Measurements from ENCODE around the gene INO80.

The INO80 gene

DNA sequence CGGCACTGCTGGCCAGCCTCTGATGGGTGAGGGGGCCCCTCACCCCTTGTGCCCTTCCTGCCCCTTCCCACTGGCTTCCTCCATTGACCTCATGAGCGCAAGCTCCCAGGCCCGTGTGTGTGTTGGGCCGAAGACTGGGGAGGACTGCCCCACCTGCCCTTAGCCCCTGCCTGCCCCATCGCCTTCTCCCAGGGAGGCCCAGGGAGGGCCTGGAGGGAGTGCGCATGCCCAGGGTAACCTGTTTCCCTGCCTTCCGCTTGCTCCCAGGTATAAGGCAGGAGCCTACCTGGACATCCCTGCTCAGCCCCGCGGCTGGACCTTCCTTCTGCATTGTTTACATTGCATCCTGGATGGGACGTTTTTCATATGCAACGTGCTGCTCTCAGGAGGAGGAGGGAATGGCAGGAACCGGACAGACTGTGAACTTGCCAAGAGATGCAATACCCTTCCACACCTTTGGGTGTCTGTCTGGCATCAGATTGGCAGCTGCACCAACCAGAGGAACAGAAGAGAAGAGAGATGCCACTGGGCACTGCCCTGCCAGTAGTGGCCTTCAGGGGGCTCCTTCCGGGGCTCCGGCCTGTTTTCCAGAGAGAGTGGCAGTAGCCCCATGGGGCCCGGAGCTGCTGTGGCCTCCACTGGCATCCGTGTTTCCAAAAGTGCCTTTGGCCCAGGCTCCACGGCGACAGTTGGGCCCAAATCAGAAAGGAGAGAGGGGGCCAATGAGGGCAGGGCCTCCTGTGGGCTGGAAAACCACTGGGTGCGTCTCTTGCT, 178.1 kb downstream of the INO80 start:
- DNase-seq (ENCODE audit: low spot score), result no peak
- TF ChIP-seq, protein P1, sequence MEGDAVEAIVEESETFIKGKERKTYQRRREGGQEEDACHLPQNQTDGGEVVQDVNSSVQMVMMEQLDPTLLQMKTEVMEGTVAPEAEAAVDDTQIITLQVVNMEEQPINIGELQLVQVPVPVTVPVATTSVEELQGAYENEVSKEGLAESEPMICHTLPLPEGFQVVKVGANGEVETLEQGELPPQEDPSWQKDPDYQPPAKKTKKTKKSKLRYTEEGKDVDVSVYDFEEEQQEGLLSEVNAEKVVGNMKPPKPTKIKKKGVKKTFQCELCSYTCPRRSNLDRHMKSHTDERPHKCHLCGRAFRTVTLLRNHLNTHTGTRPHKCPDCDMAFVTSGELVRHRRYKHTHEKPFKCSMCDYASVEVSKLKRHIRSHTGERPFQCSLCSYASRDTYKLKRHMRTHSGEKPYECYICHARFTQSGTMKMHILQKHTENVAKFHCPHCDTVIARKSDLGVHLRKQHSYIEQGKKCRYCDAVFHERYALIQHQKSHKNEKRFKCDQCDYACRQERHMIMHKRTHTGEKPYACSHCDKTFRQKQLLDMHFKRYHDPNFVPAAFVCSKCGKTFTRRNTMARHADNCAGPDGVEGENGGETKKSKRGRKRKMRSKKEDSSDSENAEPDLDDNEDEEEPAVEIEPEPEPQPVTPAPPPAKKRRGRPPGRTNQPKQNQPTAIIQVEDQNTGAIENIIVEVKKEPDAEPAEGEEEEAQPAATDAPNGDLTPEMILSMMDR (IDR thresholded peaks at IDR 0.05; ENCODE audit: extremely low read depth, insufficient read depth, missing control alignments), result no peak
- in situ Hi-C loops (cut with MboI; ENCODE audit: low pct_unique_long_range_greater_than_20kb, low sequenced_read_pairs, unreplicated experiment), result no loop called here

DNA sequence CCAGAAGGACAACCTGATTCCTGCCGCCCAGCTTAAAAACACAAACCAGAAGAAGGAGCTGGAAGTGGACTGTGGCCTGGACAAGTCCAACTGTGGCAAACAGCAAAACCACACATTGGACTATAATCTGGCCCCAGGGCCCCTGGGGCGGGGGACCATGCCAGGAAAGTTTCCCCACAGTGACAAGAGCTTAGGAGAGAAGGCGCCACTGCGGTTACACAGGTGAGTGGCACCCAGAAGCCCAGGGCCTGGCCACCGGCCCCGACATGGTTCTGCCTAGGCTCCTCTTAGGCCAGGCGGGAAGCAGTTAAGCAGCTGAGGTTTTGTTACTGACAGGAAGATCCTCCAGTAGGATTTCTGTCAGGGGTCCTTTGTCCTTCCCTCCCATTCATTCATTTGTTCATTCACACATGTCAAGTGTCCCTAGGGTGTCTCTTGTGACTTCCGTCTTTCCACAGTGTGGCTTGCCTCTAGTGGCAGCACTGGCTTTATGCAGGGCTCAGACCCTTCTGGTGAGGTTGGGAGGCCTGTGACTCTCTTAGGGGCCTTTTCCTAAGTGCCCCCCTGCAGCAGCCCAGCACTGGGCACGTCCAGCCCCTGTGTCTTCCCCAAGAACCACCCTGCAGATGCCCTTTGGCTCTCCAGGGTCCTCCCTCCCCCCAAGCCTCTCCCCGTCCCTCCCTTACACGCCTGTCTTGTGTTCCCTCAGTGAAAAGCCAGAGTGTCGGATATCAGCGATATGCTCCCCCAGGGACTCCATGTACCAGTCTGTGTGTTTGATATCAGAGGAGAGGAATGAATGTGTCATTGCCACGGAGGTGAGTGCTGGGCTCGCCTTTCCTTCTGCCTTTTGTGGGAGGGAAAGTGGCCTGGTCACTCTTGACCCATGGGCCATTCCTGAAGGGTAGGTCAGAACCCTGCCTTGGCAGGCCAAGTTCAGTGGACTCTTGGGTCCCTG, 179.1 kb downstream of the INO80 start:
- DNase-seq (ENCODE audit: low spot score), result no peak
- in situ Hi-C loops (cut with MboI; ENCODE audit: low pct_unique_long_range_greater_than_20kb, low sequenced_read_pairs, unreplicated experiment), result no loop called here
- TF ChIP-seq, protein P1 (IDR thresholded peaks at IDR 0.05; ENCODE audit: extremely low read depth, insufficient read depth, missing control alignments), result peak; percentile 3

DNA sequence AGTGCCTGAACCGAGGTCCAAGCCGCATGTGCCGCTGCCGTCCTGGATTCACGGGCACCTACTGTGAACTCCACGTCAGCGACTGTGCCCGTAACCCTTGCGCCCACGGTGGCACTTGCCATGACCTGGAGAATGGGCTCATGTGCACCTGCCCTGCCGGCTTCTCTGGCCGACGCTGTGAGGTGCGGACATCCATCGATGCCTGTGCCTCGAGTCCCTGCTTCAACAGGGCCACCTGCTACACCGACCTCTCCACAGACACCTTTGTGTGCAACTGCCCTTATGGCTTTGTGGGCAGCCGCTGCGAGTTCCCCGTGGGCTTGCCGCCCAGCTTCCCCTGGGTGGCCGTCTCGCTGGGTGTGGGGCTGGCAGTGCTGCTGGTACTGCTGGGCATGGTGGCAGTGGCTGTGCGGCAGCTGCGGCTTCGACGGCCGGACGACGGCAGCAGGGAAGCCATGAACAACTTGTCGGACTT, 179.8 kb downstream of the INO80 start:
- DNase-seq (ENCODE audit: low spot score), result no peak
- TF ChIP-seq, protein P1 (IDR thresholded peaks at IDR 0.05; ENCODE audit: extremely low read depth, insufficient read depth, missing control alignments), result no peak
- in situ Hi-C loops (cut with MboI; ENCODE audit: low pct_unique_long_range_greater_than_20kb, low sequenced_read_pairs, unreplicated experiment), result no loop called here

DNA sequence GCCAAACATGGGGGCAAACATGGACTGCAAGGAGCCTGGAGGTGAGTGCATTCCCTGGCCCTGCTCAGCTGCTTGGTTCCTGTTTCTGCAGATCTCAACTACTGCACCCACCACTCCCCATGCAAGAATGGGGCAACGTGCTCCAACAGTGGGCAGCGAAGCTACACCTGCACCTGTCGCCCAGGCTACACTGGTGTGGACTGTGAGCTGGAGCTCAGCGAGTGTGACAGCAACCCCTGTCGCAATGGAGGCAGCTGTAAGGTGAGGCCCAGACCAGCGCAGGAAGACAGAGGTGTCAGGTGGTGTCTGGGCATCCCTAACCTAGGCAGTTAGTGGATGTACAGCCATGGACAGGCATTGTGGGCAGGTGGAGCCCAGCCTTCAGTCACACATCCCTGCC, 181.6 kb downstream of the INO80 start:
- DNase-seq (ENCODE audit: low spot score), result no peak
- TF ChIP-seq, protein P1 (IDR thresholded peaks at IDR 0.05; ENCODE audit: extremely low read depth, insufficient read depth, missing control alignments), result no peak
- in situ Hi-C loops (cut with MboI; ENCODE audit: low pct_unique_long_range_greater_than_20kb, low sequenced_read_pairs, unreplicated experiment), result no loop called here

DNA sequence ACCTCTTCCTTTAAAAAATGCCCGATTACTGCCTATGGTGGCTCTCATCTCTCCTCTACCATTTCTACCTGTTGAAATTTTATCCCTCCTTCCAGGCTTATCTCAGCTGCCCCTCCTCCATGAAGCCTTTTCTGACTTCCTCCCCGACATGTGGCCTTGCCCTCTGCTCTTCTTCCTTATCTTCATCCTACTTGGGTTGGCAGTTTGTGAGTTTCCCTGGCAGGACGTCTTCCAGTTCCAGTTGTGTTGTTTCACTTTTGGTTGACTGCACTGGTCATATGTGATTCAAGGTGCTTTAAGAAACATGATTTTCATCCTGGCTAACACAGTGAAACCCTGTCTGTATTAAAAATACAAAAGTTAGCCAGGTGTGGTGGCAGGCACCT, 182.6 kb downstream of the INO80 start:
- DNase-seq (ENCODE audit: low spot score), result no peak
- in situ Hi-C loops (cut with MboI; ENCODE audit: low pct_unique_long_range_greater_than_20kb, low sequenced_read_pairs, unreplicated experiment), result no loop called here
- TF ChIP-seq, protein P1 (IDR thresholded peaks at IDR 0.05; ENCODE audit: extremely low read depth, insufficient read depth, missing control alignments), result no peak

DNA sequence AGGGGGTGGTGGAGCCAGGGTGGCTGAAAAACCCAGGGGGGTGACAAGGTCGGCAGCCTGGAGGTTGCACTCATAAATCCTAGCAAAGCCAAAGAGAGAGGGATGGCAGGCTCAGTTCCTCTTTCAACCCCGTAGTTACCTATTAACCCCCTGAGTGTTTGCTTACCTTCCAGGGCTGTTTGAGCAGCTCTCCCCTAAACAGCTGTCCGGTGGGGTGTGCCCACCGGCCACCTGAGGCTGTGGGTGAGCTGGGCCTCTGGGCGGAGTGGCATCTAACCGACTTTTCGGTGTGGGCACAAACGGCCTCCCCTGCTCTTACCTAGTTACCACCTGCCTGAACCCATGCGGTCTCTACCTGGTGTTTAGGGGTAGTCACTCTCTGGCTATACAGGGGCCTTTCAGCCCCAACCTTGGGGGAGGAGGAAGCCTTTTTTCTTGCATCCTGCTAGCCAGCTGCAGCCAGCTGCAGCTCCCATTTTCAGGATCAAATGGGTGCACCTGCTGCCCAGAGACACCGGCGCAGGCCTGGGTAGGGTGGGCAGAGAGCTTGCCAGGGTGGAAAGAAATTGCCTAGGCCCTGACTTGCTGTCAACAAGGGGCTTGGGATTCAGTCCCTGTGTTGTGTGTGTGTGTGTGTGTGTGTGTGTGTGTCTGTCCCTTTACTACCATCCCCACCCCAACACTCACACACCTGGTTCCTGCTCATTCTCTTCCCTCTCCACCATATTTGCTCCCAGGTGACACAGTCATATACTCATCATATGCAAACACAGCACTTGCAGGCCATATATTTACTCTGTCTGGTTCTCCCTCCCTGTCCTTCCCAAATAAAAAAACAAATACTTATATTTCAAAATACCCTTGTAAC, 183.2 kb downstream of the INO80 start:
- in situ Hi-C loops (cut with MboI; ENCODE audit: low pct_unique_long_range_greater_than_20kb, low sequenced_read_pairs, unreplicated experiment), result no loop called here
- TF ChIP-seq, protein P1 (IDR thresholded peaks at IDR 0.05; ENCODE audit: extremely low read depth, insufficient read depth, missing control alignments), result no peak
- no peak for DNase-seq (ENCODE audit: low spot score)
